ENCODE results near the gene ACHE.
A peak's percentile ranks its signal among the peaks of the same experiment; 100 is the strongest.

The ACHE gene

GRCh38 chr7:100874300-100874576 is 21.4 kb downstream of the ACHE start:
- TF ChIP-seq CTCF (conservative IDR thresholded peaks at IDR 0.05; ENCODE audit: low read length) = no peak
- peak overlapping the region; percentile 94 for H3K4me3 ChIP-seq (ENCODE audit: low read length)
- DNase-seq (ENCODE audit: low read depth) = no peak

GRCh38 chr7:100873599-100874299 is 21.9 kb downstream of the ACHE start:
- DNase-seq (ENCODE audit: low read depth) = no peak
- no peak for TF ChIP-seq CTCF (conservative IDR thresholded peaks at IDR 0.05; ENCODE audit: low read length)
- peak overlapping the region; percentile 94 for H3K4me3 ChIP-seq (ENCODE audit: low read length)

GRCh38 chr7:100867776-100868485 is 27.8 kb downstream of the ACHE start:
- DNase-seq (ENCODE audit: low read depth) = no peak
- TF ChIP-seq CTCF (conservative IDR thresholded peaks at IDR 0.05; ENCODE audit: low read length) = no peak
- H3K4me3 ChIP-seq (ENCODE audit: low read length) = peak overlapping the region; percentile 97

- no peak for TF ChIP-seq CTCF (conservative IDR thresholded peaks at IDR 0.05; ENCODE audit: low read length)
- peak within 1 kb of the TSS; percentile 97 for H3K4me3 ChIP-seq (ENCODE audit: low read length)
- DNase-seq (ENCODE audit: low read depth) = peak; percentile 94
These were observed 28.5 kb downstream of the ACHE start, which contains the start of gene TRIP6 for GRCh38 chr7:100867040-100867775. TRIP6 (plus strand) TSS chr7:100867387; CDS start chr7:100867498, 111 bp downstream.

GRCh38 chr7:100866729-100867039 is 29.0 kb downstream of the ACHE start:
- TF ChIP-seq CTCF (conservative IDR thresholded peaks at IDR 0.05; ENCODE audit: low read length) = no peak
- no peak for DNase-seq (ENCODE audit: low read depth)
- peak overlapping the region; percentile 97 for H3K4me3 ChIP-seq (ENCODE audit: low read length)

GRCh38 chr7:100865938-100866728 is 29.6 kb downstream of the ACHE start:
- TF ChIP-seq CTCF (conservative IDR thresholded peaks at IDR 0.05; ENCODE audit: low read length) = no peak
- DNase-seq (ENCODE audit: low read depth) = peak; percentile 76
- peak overlapping the region; percentile 97 for H3K4me3 ChIP-seq (ENCODE audit: low read length)
